MM.1S (cell line): Measurements from ENCODE around the gene LPAR5.

Source experiments
- DNase-seq: peaks from one replicate; pipeline ENCODE4 v3.0.0-alpha.2; 2015
- H2AFZ ChIP-seq: fragments of 300-600 bp; sonication (generic); 2 replicates; pipeline ENCODE4 v1.6.0; 2016; ENCODE audit warnings: antibody characterized with exemption, low read length
- H3F3A ChIP-seq: fragments of 300-600 bp; sonication (generic); 2 replicates; pipeline ENCODE4 v1.6.1; 2016; ENCODE audit warnings: mild to moderate bottlenecking, antibody characterized with exemption, low read length, moderate library complexity, mixed read lengths; ENCODE audit not compliant: insufficient read depth
- H3K27ac ChIP-seq: fragments of 300-600 bp; sonication (generic); 2 replicates; pipeline ENCODE4 v1.5.1; 2016; ENCODE audit warnings: mild to moderate bottlenecking, low read length
- H3K27me3 ChIP-seq: fragments of 300-600 bp; sonication (generic); replicated peaks from 2 replicates; pipeline ENCODE4 v1.6.0; 2016; ENCODE audit warnings: low read length; ENCODE audit not compliant: insufficient read depth
- H3K36me3 ChIP-seq: fragments of 300-600 bp; sonication (generic); replicated peaks from 2 replicates; pipeline ENCODE4 v1.6.1; 2016; ENCODE audit warnings: mild to moderate bottlenecking, low read length, mixed read lengths; ENCODE audit not compliant: insufficient read depth
- H3K4me1 ChIP-seq: fragments of 300-600 bp; sonication (generic); 2 replicates; pipeline ENCODE4 v1.6.1; 2016; ENCODE audit warnings: low read length, mixed read lengths
- H3K4me2 ChIP-seq: fragments of 300-600 bp; sonication (generic); 2 replicates; pipeline ENCODE4 v1.6.0; 2016; ENCODE audit warnings: low read depth, low read length
- H3K4me3 ChIP-seq: fragments of 300-600 bp; sonication (generic); 2 replicates; pipeline ENCODE4 v1.5.1; 2016; ENCODE audit warnings: low read length, mixed read lengths
- H3K79me2 ChIP-seq: fragments of 300-600 bp; sonication (generic); 2 replicates; pipeline ENCODE4 v1.6.1; 2016; ENCODE audit warnings: mixed run types, low read length, mixed read lengths
- H3K9ac ChIP-seq: fragments of 300-600 bp; sonication (generic); 2 replicates; pipeline ENCODE4 v1.6.1; 2016; ENCODE audit warnings: low read length, mixed read lengths
- H3K9me2 ChIP-seq: fragments of 300-600 bp; sonication (generic); replicated peaks from 2 replicates; pipeline ENCODE4 v1.6.1; 2016; ENCODE audit warnings: mild to moderate bottlenecking, low read length, mixed read lengths; ENCODE audit not compliant: insufficient read depth
- H3K9me3 ChIP-seq: fragments of 300-600 bp; sonication (generic); replicated peaks from 2 replicates; pipeline ENCODE4 v1.6.1; 2016; ENCODE audit warnings: mild to moderate bottlenecking, low read length, mixed read lengths; ENCODE audit not compliant: insufficient read depth
- H4K20me1 ChIP-seq: fragments of 300-600 bp; sonication (generic); 2 replicates; pipeline ENCODE4 v1.6.1; 2016; ENCODE audit warnings: mild to moderate bottlenecking, low read length, moderate library complexity, mixed read lengths; ENCODE audit not compliant: insufficient read depth
- EZH2 ChIP-seq: fragments of 300-600 bp; sonication (generic); optimal IDR thresholded peaks from 2 replicates; pipeline ENCODE3; 2017; ENCODE audit warnings: low read depth, mild to moderate bottlenecking, antibody characterized with exemption, low read length, mixed read lengths
- EZH2phosphoT487 ChIP-seq: fragments of 300-600 bp; sonication (generic); IDR thresholded peaks from 2 replicates; pipeline ENCODE4 v1.6.1; 2018; ENCODE audit warnings: antibody characterized with exemption, low read length
- TF ChIP-seq, protein P1 (sequence below): fragments of 300-600 bp; sonication (generic); IDR thresholded peaks from 2 replicates; pipeline ENCODE4 v1.5.1; 2016; ENCODE audit warnings: antibody characterized with exemption, low read length, mixed read lengths

The LPAR5 gene

DNA sequence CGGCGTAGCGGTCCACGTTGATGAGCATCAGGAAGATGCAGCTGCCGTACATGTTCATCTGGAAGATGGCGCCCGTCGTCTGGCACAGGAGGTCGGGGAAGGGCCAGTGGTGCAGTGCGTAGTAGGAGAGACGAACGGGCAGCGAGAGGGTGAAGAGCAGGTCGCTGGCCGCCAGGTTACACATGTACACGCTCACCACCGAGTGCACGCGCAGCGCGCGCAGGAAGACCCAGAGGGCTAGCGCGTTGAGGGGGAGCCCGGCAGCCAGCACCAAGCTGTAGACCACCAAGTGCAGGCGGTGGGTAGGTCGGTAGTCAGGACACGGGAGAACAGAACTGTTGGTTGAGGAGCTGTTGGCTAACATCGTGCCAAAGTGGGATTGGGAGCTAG is 14.9 kb downstream of the LPAR5 start:
- H3K79me2 ChIP-seq, result no peaks in the 10 kb centered on the region
- no peak overlapping the region for H3K9ac ChIP-seq
- H3K27ac ChIP-seq, result no peak overlapping the region
- no peaks in the 10 kb centered on the region for H3K36me3 ChIP-seq
- no peaks in the 10 kb centered on the region for H4K20me1 ChIP-seq
- DNase-seq, result no peak
- H3K4me3 ChIP-seq, result no peak overlapping the region
- no peak overlapping the region for H3K4me2 ChIP-seq
- no peaks in the 10 kb centered on the region for H3K9me2 ChIP-seq
- H3K9me3 ChIP-seq, result no peaks in the 10 kb centered on the region
- H2AFZ ChIP-seq, result no peak overlapping the region
- no peaks in the 10 kb centered on the region for H3F3A ChIP-seq
- no peak for TF ChIP-seq EZH2phosphoT487
- TF ChIP-seq EZH2, result no peak
- TF ChIP-seq, protein P1, sequence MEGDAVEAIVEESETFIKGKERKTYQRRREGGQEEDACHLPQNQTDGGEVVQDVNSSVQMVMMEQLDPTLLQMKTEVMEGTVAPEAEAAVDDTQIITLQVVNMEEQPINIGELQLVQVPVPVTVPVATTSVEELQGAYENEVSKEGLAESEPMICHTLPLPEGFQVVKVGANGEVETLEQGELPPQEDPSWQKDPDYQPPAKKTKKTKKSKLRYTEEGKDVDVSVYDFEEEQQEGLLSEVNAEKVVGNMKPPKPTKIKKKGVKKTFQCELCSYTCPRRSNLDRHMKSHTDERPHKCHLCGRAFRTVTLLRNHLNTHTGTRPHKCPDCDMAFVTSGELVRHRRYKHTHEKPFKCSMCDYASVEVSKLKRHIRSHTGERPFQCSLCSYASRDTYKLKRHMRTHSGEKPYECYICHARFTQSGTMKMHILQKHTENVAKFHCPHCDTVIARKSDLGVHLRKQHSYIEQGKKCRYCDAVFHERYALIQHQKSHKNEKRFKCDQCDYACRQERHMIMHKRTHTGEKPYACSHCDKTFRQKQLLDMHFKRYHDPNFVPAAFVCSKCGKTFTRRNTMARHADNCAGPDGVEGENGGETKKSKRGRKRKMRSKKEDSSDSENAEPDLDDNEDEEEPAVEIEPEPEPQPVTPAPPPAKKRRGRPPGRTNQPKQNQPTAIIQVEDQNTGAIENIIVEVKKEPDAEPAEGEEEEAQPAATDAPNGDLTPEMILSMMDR, result no peak
- H3K4me1 ChIP-seq, result no peaks in the 10 kb centered on the region
- H3K27me3 ChIP-seq, result no peaks in the 10 kb centered on the region

DNA sequence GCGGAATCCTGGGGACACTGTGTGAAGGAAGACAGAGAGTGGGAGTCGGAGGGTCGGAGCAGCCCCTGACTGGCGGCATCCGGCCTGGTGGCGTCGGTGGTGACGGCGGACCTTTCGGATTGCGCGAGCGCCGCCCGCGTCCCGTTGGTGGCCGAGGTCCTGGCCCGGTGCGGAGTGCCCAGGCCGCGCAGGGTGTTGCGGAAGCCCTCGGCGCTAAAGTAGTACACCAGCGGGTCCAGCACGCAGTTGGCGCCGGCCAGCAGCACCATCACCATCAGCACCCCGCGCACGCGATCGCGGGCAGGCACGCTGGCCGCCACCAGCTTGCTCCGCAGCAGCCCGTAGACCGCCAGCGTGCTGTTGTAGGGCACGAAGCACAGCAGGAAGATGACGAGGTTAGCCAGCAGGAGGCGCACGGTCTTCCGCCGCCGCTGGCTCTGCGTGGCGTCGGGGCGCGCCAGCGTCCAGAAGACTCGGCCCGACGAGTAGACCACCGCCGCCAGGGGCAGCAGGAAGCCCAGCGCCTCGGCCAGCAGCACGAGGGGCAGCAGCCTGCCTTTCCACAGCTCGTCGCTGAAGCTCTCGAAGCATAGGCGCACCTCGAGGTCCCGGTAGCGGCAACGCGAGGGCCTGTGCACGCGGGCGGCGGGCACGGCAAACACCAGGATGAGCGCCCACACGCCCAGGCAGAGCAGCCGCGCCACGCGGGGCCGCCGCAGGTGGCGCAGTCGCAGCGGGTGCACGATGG is 15.4 kb downstream of the LPAR5 start:
- H3K36me3 ChIP-seq, result no peaks in the 10 kb centered on the region
- H3K27me3 ChIP-seq, result no peaks in the 10 kb centered on the region
- H3F3A ChIP-seq, result no peaks in the 10 kb centered on the region
- no peaks in the 10 kb centered on the region for H3K79me2 ChIP-seq
- no peaks in the 10 kb centered on the region for H4K20me1 ChIP-seq
- no peak overlapping the region for H3K4me3 ChIP-seq
- no peaks in the 10 kb centered on the region for H3K9me3 ChIP-seq
- no peak overlapping the region for H3K4me2 ChIP-seq
- no peaks in the 10 kb centered on the region for H3K4me1 ChIP-seq
- H3K9me2 ChIP-seq, result no peaks in the 10 kb centered on the region
- H3K27ac ChIP-seq, result no peak overlapping the region
- TF ChIP-seq, protein P1, result no peak
- TF ChIP-seq EZH2phosphoT487, result no peak
- no peak for TF ChIP-seq EZH2
- H3K9ac ChIP-seq, result no peak overlapping the region
- no peak for DNase-seq
- H2AFZ ChIP-seq, result no peak overlapping the region

DNA sequence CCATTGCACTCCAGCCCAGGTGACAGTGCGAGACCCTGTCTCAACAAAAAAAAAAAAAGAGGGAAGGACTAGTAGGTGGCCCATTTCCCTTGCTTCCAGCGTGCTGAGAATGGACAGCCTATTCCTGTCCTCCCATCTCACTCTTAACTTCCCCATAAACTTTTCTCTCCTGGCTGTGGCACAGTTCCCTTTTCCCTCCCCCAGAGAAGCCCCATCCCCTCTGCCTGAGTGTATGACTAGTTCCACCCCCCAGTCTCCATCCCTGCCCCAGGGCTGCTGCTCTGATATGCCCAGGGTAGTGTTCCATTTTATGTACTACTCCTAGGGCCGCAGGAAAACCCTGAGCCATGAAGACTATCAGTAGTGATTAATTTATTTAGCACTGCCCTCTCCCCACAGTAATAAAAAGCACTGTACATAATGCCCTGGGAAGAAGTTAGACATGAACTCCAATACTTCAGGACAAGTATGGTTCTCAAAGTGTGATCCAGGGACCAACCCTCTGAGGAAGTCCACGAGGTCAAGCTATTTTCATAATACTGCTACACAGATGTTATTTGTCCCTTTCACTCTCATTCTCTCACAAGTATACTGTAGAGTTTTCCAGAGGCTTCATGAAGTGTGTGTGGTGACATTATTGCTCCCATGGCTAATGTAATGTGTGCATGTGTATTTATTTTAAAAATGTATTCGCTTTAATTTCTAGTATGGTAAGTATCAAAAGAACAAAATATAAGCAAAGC is 17.1 kb downstream of the LPAR5 start:
- Histone ChIP-seq H3K36me3 (no peaks in the 10 kb centered on the region), H2AFZ (no peak overlapping the region), H3K4me3 (no peak overlapping the region), H3K27me3 (no peaks in the 10 kb centered on the region), H4K20me1 (no peaks in the 10 kb centered on the region), H3K4me1 (no peaks in the 10 kb centered on the region), H3K9me2 (no peaks in the 10 kb centered on the region), H3F3A (peaks cover 6% of the 10 kb centered on the region; the same call in 1 of the 2 replicates), H3K79me2 (no peaks in the 10 kb centered on the region), H3K27ac (no peak overlapping the region), H3K4me2 (no peak overlapping the region), H3K9ac (no peak overlapping the region), H3K9me3 (no peaks in the 10 kb centered on the region)
- DNase-seq, result no peak
- no peak for TF ChIP-seq EZH2phosphoT487

DNA sequence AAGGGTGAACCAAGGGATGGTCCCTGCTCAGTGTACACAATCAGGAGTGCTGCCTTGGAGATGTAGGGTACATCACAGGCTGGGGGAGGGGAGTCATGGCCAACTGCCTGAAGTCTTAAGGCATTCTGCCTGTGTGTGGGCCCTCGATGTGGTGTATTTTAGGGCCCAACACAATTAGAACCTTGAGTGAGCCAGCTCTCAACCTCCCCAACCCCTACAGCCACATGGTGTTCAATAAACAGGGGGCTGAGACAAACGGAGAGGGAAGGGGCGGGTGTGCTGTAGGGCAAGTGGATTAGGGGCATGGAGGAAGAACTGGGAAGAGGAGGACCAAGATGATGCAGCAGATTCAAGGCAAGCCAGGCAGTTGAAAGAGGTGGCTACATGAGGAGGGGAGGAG is 20.0 kb downstream of the LPAR5 start:
- Histone ChIP-seq H2AFZ (no peak overlapping the region), H3K9ac (no peak overlapping the region), H3K27ac (no peak overlapping the region)

More for the DNA sequence above, 20.0 kb downstream of the LPAR5 start:
- no peak for DNase-seq
- Histone ChIP-seq H3K9me2 (no peaks in the 10 kb centered on the region), H3K36me3 (no peaks in the 10 kb centered on the region), H3K4me3 (no peak overlapping the region), H4K20me1 (no peaks in the 10 kb centered on the region), H3K79me2 (no peaks in the 10 kb centered on the region), H3K9me3 (no peaks in the 10 kb centered on the region), H3K27me3 (no peaks in the 10 kb centered on the region), H3K4me2 (no peak overlapping the region), H3F3A (peaks cover 14% of the 10 kb centered on the region; the same call in 1 of the 2 replicates), H3K4me1 (peaks cover 21% of the 10 kb centered on the region)
- no peak for TF ChIP-seq EZH2
- TF ChIP-seq EZH2phosphoT487, result no peak
- TF ChIP-seq, protein P1, result no peak
